ENCODE measurements around the gene NDUFAF4.

- TF ChIP-seq, protein P1, sequence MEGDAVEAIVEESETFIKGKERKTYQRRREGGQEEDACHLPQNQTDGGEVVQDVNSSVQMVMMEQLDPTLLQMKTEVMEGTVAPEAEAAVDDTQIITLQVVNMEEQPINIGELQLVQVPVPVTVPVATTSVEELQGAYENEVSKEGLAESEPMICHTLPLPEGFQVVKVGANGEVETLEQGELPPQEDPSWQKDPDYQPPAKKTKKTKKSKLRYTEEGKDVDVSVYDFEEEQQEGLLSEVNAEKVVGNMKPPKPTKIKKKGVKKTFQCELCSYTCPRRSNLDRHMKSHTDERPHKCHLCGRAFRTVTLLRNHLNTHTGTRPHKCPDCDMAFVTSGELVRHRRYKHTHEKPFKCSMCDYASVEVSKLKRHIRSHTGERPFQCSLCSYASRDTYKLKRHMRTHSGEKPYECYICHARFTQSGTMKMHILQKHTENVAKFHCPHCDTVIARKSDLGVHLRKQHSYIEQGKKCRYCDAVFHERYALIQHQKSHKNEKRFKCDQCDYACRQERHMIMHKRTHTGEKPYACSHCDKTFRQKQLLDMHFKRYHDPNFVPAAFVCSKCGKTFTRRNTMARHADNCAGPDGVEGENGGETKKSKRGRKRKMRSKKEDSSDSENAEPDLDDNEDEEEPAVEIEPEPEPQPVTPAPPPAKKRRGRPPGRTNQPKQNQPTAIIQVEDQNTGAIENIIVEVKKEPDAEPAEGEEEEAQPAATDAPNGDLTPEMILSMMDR (IDR thresholded peaks at IDR 0.05 in 2 of 3, conservative IDR thresholded peaks at IDR 0.05 in 1 of 3; ENCODE audit: control insufficient read depth in 2 of 3, extremely low read depth in 1 of 3, insufficient read depth in 1 of 3, low read depth in 3 of 3, low read length in 3 of 3) = no peak
- no peak for TF ChIP-seq JUNB (IDR thresholded peaks at IDR 0.05)
- TF ChIP-seq, protein P2, sequence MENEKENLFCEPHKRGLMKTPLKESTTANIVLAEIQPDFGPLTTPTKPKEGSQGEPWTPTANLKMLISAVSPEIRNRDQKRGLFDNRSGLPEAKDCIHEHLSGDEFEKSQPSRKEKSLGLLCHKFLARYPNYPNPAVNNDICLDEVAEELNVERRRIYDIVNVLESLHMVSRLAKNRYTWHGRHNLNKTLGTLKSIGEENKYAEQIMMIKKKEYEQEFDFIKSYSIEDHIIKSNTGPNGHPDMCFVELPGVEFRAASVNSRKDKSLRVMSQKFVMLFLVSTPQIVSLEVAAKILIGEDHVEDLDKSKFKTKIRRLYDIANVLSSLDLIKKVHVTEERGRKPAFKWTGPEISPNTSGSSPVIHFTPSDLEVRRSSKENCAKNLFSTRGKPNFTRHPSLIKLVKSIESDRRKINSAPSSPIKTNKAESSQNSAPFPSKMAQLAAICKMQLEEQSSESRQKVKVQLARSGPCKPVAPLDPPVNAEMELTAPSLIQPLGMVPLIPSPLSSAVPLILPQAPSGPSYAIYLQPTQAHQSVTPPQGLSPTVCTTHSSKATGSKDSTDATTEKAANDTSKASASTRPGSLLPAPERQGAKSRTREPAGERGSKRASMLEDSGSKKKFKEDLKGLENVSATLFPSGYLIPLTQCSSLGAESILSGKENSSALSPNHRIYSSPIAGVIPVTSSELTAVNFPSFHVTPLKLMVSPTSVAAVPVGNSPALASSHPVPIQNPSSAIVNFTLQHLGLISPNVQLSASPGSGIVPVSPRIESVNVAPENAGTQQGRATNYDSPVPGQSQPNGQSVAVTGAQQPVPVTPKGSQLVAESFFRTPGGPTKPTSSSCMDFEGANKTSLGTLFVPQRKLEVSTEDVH (IDR thresholded peaks at IDR 0.05; ENCODE audit: low read depth, partially characterized antibody) = no peak
- TF ChIP-seq ZNF592 (IDR thresholded peaks at IDR 0.05) = no peak
- no peak for TF ChIP-seq RUNX3 (IDR thresholded peaks at IDR 0.05; ENCODE audit: low read length)
These were observed 1.8 kb upstream of the NDUFAF4 start for GRCh38 chr6:96899451-96899998.

Measured in GM12878 (cell line).